A549 (cell line): ENCODE data around the gene NAT8.

Source experiments
- CTCF ChIP-seq: fragments of >200 bp; sonication (Bioruptor Twin); formaldehyde crosslinking; IDR thresholded peaks from 3 replicates; pipeline ENCODE4 v1.5.1; 2016
- EHMT2 ChIP-seq: fragments of 200-600 bp; sonication (generic); IDR thresholded peaks from 2 replicates; pipeline ENCODE4 v1.6.1; 2016; ENCODE audit warnings: antibody characterized with exemption, low read depth, mild to moderate bottlenecking, moderate library complexity
- HEYL ChIP-seq: fragments of 250-450 bp; sonication (Bioruptor Pico); IDR thresholded peaks from 2 replicates; pipeline ENCODE4 v1.8.0; 2021; ENCODE audit warnings: mild to moderate bottlenecking, moderate library complexity
- NFE2L2 ChIP-seq: fragments of 150-350 bp; conservative IDR thresholded peaks from 2 replicates; pipeline ENCODE4 v1.6.1; 2014; ENCODE audit warnings: low read length
- RAD21 ChIP-seq, 2 experiments: fragments of >200 bp in 1 of 2; sonication (Bioruptor Twin) in 1 of 2; formaldehyde crosslinking in 1 of 2; IDR thresholded peaks in 1 of 2; conservative IDR thresholded peaks in 1 of 2; 2 replicates in 1 of 2; 3 replicates in 1 of 2; pipeline ENCODE4 v1.6.1; 2012 to 2018; ENCODE audit warnings: inconsistent platforms in 1 of 2
- REST ChIP-seq: fragments of 200-600 bp; sonication (generic); IDR thresholded peaks from 2 replicates; pipeline ENCODE4 v1.6.1; 2016; ENCODE audit warnings: antibody characterized with exemption, mild to moderate bottlenecking, moderate library complexity
- SMC3 ChIP-seq: fragments of >200 bp; sonication (Bioruptor Twin); formaldehyde crosslinking; IDR thresholded peaks from 3 replicates; pipeline ENCODE4 v1.6.1; 2018; ENCODE audit warnings: inconsistent platforms

- TF ChIP-seq RAD21 (conservative IDR thresholded peaks at IDR 0.05 in 1 of 2, IDR thresholded peaks at IDR 0.05 in 1 of 2) (no peak), NFE2L2 (no peak), REST (no peak), HEYL (CRISPR knock-in tag) (no peak), EHMT2 (no peak), CTCF (no peak), SMC3 (no peak)
Observed at GRCh38 chr2:73641767-73642062, 507 bp downstream of the NAT8 start.
